ENCODE results near the gene MYH8. TPM values are rescaled to one million over a fixed set of nuclear protein-coding genes. Genes with fewer than 3 reads are reported as not detected.

Gene MYH8
- total RNA-seq, 1 donor from 2014 or later, result not detected

GRCh38 chr17:10447026-10447931 is 25.5 kb upstream of the MYH8 start:
- FAIRE-seq (no peak), DNase-seq (ENCODE audit: low read depth) (no peak)
- H3K27me3 Mint-ChIP-seq (ENCODE audit: low read depth, unreplicated experiment), result no peaks in the 10 kb centered on the region
- Histone ChIP-seq H3K4me3 (ENCODE audit: insufficient read depth, low read depth, low read length) (no peak overlapping the region), H4K20me1 (ENCODE audit: insufficient read depth, low read length) (no peaks in the 10 kb centered on the region), H3K79me2 (ENCODE audit: insufficient read depth, low read length) (no peaks in the 10 kb centered on the region), H3K9ac (ENCODE audit: low read length) (no peak overlapping the region), H3K4me2 (ENCODE audit: low read length) (no peak overlapping the region), H3K27ac (ENCODE audit: low read depth, low read length) (no peak overlapping the region), H3K4me1 (ENCODE audit: insufficient read depth, low read length) (no peaks in the 10 kb centered on the region), H3K27me3 (ENCODE audit: insufficient read depth, low read length) (no peaks in the 10 kb centered on the region), H3K36me3 (ENCODE audit: insufficient read depth, low read length) (no peaks in the 10 kb centered on the region), H2AFZ (ENCODE audit: low read depth, low read length) (no peak overlapping the region), H3K9me3 (ENCODE audit: insufficient read depth, low read depth, low read length) (peaks cover 2% of the 10 kb centered on the region)
- TF ChIP-seq CTCF (IDR thresholded peaks at IDR 0.05; ENCODE audit: insufficient read depth, low read depth, low read length), result no peak
- no peak for TF ChIP-seq EZH2 (IDR thresholded peaks at IDR 0.05; ENCODE audit: insufficient read depth, low read length)
- no peaks in the 10 kb centered on the region for H3K9me3 Mint-ChIP-seq (ENCODE audit: unreplicated experiment)
- no peak overlapping the region for H3K27ac Mint-ChIP-seq (ENCODE audit: unreplicated experiment)
- H3K36me3 Mint-ChIP-seq (ENCODE audit: low read depth, unreplicated experiment), result peaks cover 2% of the 10 kb centered on the region
- no peaks in the 10 kb centered on the region for H3K4me1 Mint-ChIP-seq (ENCODE audit: low read depth, unreplicated experiment)
- no peak overlapping the region for H3K4me3 Mint-ChIP-seq (ENCODE audit: unreplicated experiment)

- no peak overlapping the region for H3K4me2 ChIP-seq (ENCODE audit: low read length)
Observed at GRCh38 chr17:10439816-10440215, 18.1 kb upstream of the MYH8 start.

More at GRCh38 chr17:10439816-10440215, 18.1 kb upstream of the MYH8 start:
- peaks cover 2% of the 10 kb centered on the region for H3K9me3 ChIP-seq (ENCODE audit: insufficient read depth, low read depth, low read length)
- TF ChIP-seq CTCF (IDR thresholded peaks at IDR 0.05; ENCODE audit: insufficient read depth, low read depth, low read length), result no peak
- TF ChIP-seq EZH2 (IDR thresholded peaks at IDR 0.05; ENCODE audit: insufficient read depth, low read length), result no peak
- no peaks in the 10 kb centered on the region for H3K4me1 ChIP-seq (ENCODE audit: insufficient read depth, low read length)
- no peak overlapping the region for H3K27ac Mint-ChIP-seq (ENCODE audit: unreplicated experiment)
- no peak overlapping the region for H3K9ac ChIP-seq (ENCODE audit: low read length)
- no peak for DNase-seq (ENCODE audit: low read depth)
- no peaks in the 10 kb centered on the region for H3K36me3 ChIP-seq (ENCODE audit: insufficient read depth, low read length)
- H3K27me3 ChIP-seq (ENCODE audit: insufficient read depth, low read length), result no peaks in the 10 kb centered on the region
- H3K27me3 Mint-ChIP-seq (ENCODE audit: low read depth, unreplicated experiment), result no peaks in the 10 kb centered on the region
- no peak overlapping the region for H3K4me3 Mint-ChIP-seq (ENCODE audit: unreplicated experiment)
- H3K27ac ChIP-seq (ENCODE audit: low read depth, low read length), result no peak overlapping the region
- no peak for FAIRE-seq
- H3K36me3 Mint-ChIP-seq (ENCODE audit: low read depth, unreplicated experiment), result no peaks in the 10 kb centered on the region
- no peaks in the 10 kb centered on the region for H4K20me1 ChIP-seq (ENCODE audit: insufficient read depth, low read length)
- H3K79me2 ChIP-seq (ENCODE audit: insufficient read depth, low read length), result no peaks in the 10 kb centered on the region
- H3K4me1 Mint-ChIP-seq (ENCODE audit: low read depth, unreplicated experiment), result peaks cover 7% of the 10 kb centered on the region
- H2AFZ ChIP-seq (ENCODE audit: low read depth, low read length), result no peak overlapping the region
- H3K4me3 ChIP-seq (ENCODE audit: insufficient read depth, low read depth, low read length), result no peak overlapping the region
- peaks cover 7% of the 10 kb centered on the region for H3K9me3 Mint-ChIP-seq (ENCODE audit: unreplicated experiment)
